ENCODE results near the gene GNAT2. TPM values are rescaled to one million over a fixed set of nuclear protein-coding genes. Genes with fewer than 3 reads are reported as not detected.

The GNAT2 gene
- total RNA-seq, 6 donors from 2014 or later: 0.20 to 0.46 TPM; not detected in 4

GRCh38 chr1:109652402-109652801 is 33.0 kb upstream of the GNAT2 start:
- H3K4me1 ChIP-seq: peaks cover 6 to 15% (median 12%) of the 10 kb centered on the region in 4 donors
- no peaks in the 10 kb centered on the region for H3K36me3 ChIP-seq
- no peak for TF ChIP-seq POLR2A (IDR thresholded peaks at IDR 0.05)
- TF ChIP-seq POLR2AphosphoS5 (IDR thresholded peaks at IDR 0.05): no peak
- TF ChIP-seq EP300 (IDR thresholded peaks at IDR 0.05): no peak
- no peak for TF ChIP-seq CTCF (IDR thresholded peaks at IDR 0.05)
- DNase-seq (no peak), ATAC-seq (ENCODE audit: low FRiP score in 2 of 2) (no peak)
- WGBS, 2 donors: 77 to 78% methylated on average over 2 of the region's 2 CpGs
- no peak overlapping the region for H3K4me3 ChIP-seq
- H3K27me3 ChIP-seq: no peaks in the 10 kb centered on the region
- no peak overlapping the region for H3K27ac ChIP-seq
- no peaks in the 10 kb centered on the region for H3K9me3 ChIP-seq

- Histone ChIP-seq H3K9me3 (no peaks in the 10 kb centered on the region), H3K27ac (no peak overlapping the region), H3K4me3 (no peak overlapping the region), H3K4me1 (peaks cover 6 to 9% (median 6%) of the 10 kb centered on the region in 4 donors), H3K36me3 (no peaks in the 10 kb centered on the region), H3K27me3 (no peaks in the 10 kb centered on the region)
- no peak for DNase-seq
- 74 to 81% methylated on average over 3 of the region's 3 CpGs for whole genome bisulfite sequencing, 2 donors
- no peak for ATAC-seq (ENCODE audit: low FRiP score in 2 of 2)
- TF ChIP-seq CTCF (IDR thresholded peaks at IDR 0.05) (no peak), POLR2AphosphoS5 (IDR thresholded peaks at IDR 0.05) (no peak), POLR2A (IDR thresholded peaks at IDR 0.05) (no peak), EP300 (IDR thresholded peaks at IDR 0.05) (no peak)
Measured at GRCh38 chr1:109650609-109651008, 31.2 kb upstream of the GNAT2 start.

GRCh38 chr1:109649491-109649914 is 30.1 kb upstream of the GNAT2 start:
- TF ChIP-seq POLR2A (IDR thresholded peaks at IDR 0.05) (no peak), POLR2AphosphoS5 (IDR thresholded peaks at IDR 0.05) (no peak), EP300 (IDR thresholded peaks at IDR 0.05) (no peak), CTCF (IDR thresholded peaks at IDR 0.05) (peak in 1 of 6 experiments; percentile 9)
- no peak overlapping the region for H3K27ac ChIP-seq
- 69 to 72% methylated on average over 4 of the region's 4 CpGs for WGBS, 2 donors
- H3K4me1 ChIP-seq: no peaks in the 10 kb centered on the region
- no peaks in the 10 kb centered on the region for H3K27me3 ChIP-seq
- DNase-seq: no peak
- no peaks in the 10 kb centered on the region for H3K9me3 ChIP-seq
- ATAC-seq (ENCODE audit: low FRiP score in 2 of 2): peak in 1 of 2 donors; percentile 61
- H3K4me3 ChIP-seq: peak overlapping the region in 1 of 4 donors; percentile 24
- H3K36me3 ChIP-seq: no peaks in the 10 kb centered on the region

DNA sequence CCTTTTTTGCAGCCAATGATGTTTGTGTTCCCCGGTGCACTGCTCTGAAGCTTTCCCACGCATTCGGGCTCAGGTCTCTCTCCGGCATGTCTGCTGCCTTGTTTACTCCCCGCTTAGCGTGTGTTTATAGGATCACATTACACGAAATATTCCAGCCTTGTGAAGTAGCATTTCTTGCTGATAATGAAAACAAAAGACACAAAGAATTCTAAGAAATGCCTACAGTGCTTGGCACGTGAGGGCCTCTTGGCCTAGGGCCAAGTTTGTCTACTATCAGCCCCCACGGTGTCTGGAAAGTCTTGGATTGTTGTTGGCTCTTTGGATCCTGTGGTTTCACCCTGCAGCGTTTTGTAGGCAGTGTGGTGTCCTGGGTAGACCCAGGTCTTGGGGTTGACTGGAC is 25.3 kb upstream of the GNAT2 start:
- TF ChIP-seq POLR2A (IDR thresholded peaks at IDR 0.05) (no peak), EP300 (IDR thresholded peaks at IDR 0.05) (no peak), CTCF (IDR thresholded peaks at IDR 0.05) (no peak), POLR2AphosphoS5 (IDR thresholded peaks at IDR 0.05) (no peak)
- Histone ChIP-seq H3K4me1 (peaks cover 0 to 16% (median 7%) of the 10 kb centered on the region in 4 donors), H3K36me3 (no peaks in the 10 kb centered on the region), H3K27me3 (no peaks in the 10 kb centered on the region), H3K9me3 (no peaks in the 10 kb centered on the region), H3K4me3 (no peak overlapping the region), H3K27ac (no peak overlapping the region)
- DNase-seq (no peak), ATAC-seq (ENCODE audit: low FRiP score in 2 of 2) (no peak)
- WGBS, 2 donors: no CpG with 5 or more reads among the region's 10 CpGs

Measured in upper lobe of left lung (tissue), 6 donors.